RWPE1 (cell line): Measurements from ENCODE around the gene NLRP1.

ENCODE experiments used
- CTCF ChIA-PET: fragments of 350-600 bp; sonication (Branson Sonifier 250); formaldehyde crosslinking; extraction: SDS; loops from one replicate; lab custom pipeline; 2021; lab: Yijun Ruan, JAX
- POLR2A ChIA-PET: fragments of 400-600 bp; formaldehyde crosslinking; extraction: SDS; loops from one replicate; lab custom pipeline; 2020; ENCODE audit warnings: antibody characterized with exemption; ENCODE audit not compliant: low non-redundant PET; lab: Yijun Ruan, JAX
- DNase-seq: peaks from one replicate; pipeline ENCODE4 v3.0.0; 2012; ENCODE audit warnings: low spot score
- H3K27ac ChIP-seq: fragments of 450-650 bp; 2 replicates; pipeline ENCODE4 v1.5.1; 2017
- CTCF ChIP-seq: fragments of 450-650 bp; conservative IDR thresholded peaks from 2 replicates; pipeline ENCODE4 v1.5.1; 2017; ENCODE audit warnings: low read depth, mild to moderate bottlenecking

The NLRP1 gene

GRCh38 chr17:5467416-5467815 is 116.9 kb downstream of the NLRP1 start:
- CTCF ChIA-PET = interaction anchor here (1.0 kb wide), 1 partner anchor 30 kb away, joined by 3 read pairs; no protein-coding TSS in a partner anchor
- no peak overlapping the region; the same call in 1 of the 2 replicates for H3K27ac ChIP-seq
- POLR2A ChIA-PET = no interaction called here
- peak; percentile 16 for DNase-seq
- TF ChIP-seq CTCF = no peak

- no peak for TF ChIP-seq CTCF
- ChIA-PET CTCF (no interaction called here), POLR2A (no interaction called here)
- H3K27ac ChIP-seq = no peak overlapping the region
- DNase-seq = no peak
These were observed 118.0 kb downstream of the NLRP1 start for GRCh38 chr17:5466295-5466694.

- DNase-seq = no peak
- ChIA-PET POLR2A (no interaction called here), CTCF (no interaction called here)
- no peak for TF ChIP-seq CTCF
- no peak overlapping the region for H3K27ac ChIP-seq
These were observed 119.4 kb downstream of the NLRP1 start for GRCh38 chr17:5464717-5465507.
